ENCODE results near the gene TDRD10. TPM values are rescaled to one million over a fixed set of nuclear protein-coding genes. Genes with fewer than 3 reads are reported as not detected.

The TDRD10 gene
- total and polyA plus RNA-seq, 2 of the 8 experiments (the other 6 are each of a cell fraction or from before 2014, with no cell fraction given) = 0.15 to 0.27 TPM

DNA sequence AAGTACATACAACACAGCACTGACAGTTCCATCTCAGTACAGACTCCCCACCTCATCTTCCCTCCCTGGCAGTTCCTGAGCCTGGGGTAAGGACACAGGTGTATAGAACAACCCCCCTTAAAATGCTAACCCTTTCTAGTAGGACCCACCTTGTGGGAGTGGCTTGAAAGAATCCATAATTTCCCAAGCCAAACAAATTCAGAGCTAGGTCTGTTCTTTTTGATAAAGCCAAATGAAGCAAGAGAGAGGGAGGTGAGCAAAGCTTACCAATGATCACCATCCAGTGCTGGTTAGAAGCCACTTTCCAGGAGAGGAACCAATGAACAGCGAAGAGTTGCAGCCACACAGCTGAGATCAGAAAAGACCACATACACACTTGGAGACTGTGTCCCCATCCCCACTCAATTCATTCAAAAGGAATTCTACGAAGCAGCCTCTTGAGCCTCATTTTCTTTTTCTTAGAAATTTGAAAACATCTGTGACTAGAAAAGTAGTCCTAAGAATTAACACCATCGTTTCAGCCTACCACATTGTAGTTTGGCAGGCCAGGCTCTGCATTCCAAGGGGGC, 47.3 kb downstream of the TDRD10 start:
- H2BK12ac ChIP-seq (ENCODE audit: low read depth, low read length) = no peak overlapping the region
- no peak overlapping the region for H2BK5ac ChIP-seq (ENCODE audit: low read depth, low read length)
- WGBS, 2 experiments (ENCODE audit: extremely low coverage in 1 of 2, insufficient coverage in 1 of 2, insufficient read length in 1 of 2, insufficient replicate concordance in 2 of 2, low coverage in 1 of 2, low lambda C conversion rate in 2 of 2, missing lambda C conversion rate in 1 of 2) = 84% methylated on average over 3 of the region's 3 CpGs; no CpG with 5 or more reads in 1 of the 2 experiments
- no peak overlapping the region for H3K56ac ChIP-seq (replicated peaks; ENCODE audit: insufficient read length, low read depth, low read length)
- H3K27ac ChIP-seq (ENCODE audit: low read depth, low read length) = no peak overlapping the region
- CTCF ChIA-PET (ENCODE audit: partially characterized antibody) = interaction anchor here (1.0 to 5.7 kb wide), 3 partner anchors 15 to 68 kb away, joined by 3 to 117 read pairs (median 7); no protein-coding TSS in a partner anchor
- no peaks in the 10 kb centered on the region for H3K23me2 ChIP-seq (ENCODE audit: low read depth, low read length)
- H3K4ac ChIP-seq (replicated peaks; ENCODE audit: insufficient read length, low read depth, low read length) = no peak overlapping the region
- H3K9ac ChIP-seq (replicated peaks in 1 of 4; ENCODE audit: extremely low read depth in 1 of 4, low read depth in 3 of 4, low read length in 3 of 4) = no peak overlapping the region
- peaks cover 2 to 14% of the 10 kb centered on the region in 2 experiments for H4K20me1 ChIP-seq (replicated peaks in 1 of 2; ENCODE audit: control insufficient read depth in 1 of 2, insufficient read depth in 2 of 2, low read length in 2 of 2)
- peaks cover 26 to 57% (median 44%) of the 10 kb centered on the region in 4 experiments for H3K36me3 ChIP-seq (ENCODE audit: control insufficient read depth in 2 of 4, insufficient read depth in 4 of 4, low read length in 3 of 4)
- FAIRE-seq (no peak), DNase-seq (ENCODE audit: low read depth in 1 of 2, low spot score in 2 of 2) (no peak)
- no peaks in the 10 kb centered on the region for H3K79me2 ChIP-seq (ENCODE audit: control insufficient read depth in 1 of 2, insufficient read depth in 2 of 2, low read length in 2 of 2)
- H2BK20ac ChIP-seq (ENCODE audit: low read length) = no peak overlapping the region
- no peak overlapping the region for H3K4me3 ChIP-seq (ENCODE audit: extremely low read depth in 1 of 4, insufficient read depth in 2 of 4, low read depth in 3 of 4, low read length in 4 of 4)
- no peak overlapping the region for H2BK120ac ChIP-seq (replicated peaks; ENCODE audit: low read depth, low read length)
- H4K8ac ChIP-seq (ENCODE audit: extremely low read depth, insufficient read depth, low read length) = no peak overlapping the region; the same call in 1 of the 2 replicates
- no peak overlapping the region for H2AK5ac ChIP-seq (ENCODE audit: low read depth, low read length)
- no peak overlapping the region for H4K91ac ChIP-seq (replicated peaks; ENCODE audit: insufficient read length, low read length)
- no peak overlapping the region for H2BK15ac ChIP-seq (ENCODE audit: low read length)
- POLR2A ChIA-PET (ENCODE audit: partially characterized antibody) = interaction anchor here (0.6 to 0.9 kb wide), 3 partner anchors 16 to 55 kb away, joined by 3 read pairs; no protein-coding TSS in a partner anchor
- no peaks in the 10 kb centered on the region for H3K4me1 ChIP-seq (replicated peaks in 1 of 4; ENCODE audit: control insufficient read depth in 3 of 4, insufficient read depth in 4 of 4, low read length in 3 of 4)
- H3K79me1 ChIP-seq (ENCODE audit: low read depth, low read length) = no peaks in the 10 kb centered on the region; the same call in 1 of the 2 replicates
- no peak overlapping the region for H4K5ac ChIP-seq (ENCODE audit: insufficient read length, low read depth, low read length)
- no peak overlapping the region for H3K14ac ChIP-seq (ENCODE audit: insufficient read length)
- H3K27me3 ChIP-seq (replicated peaks in 1 of 4; ENCODE audit: control insufficient read depth in 3 of 4, extremely low read depth in 1 of 4, insufficient read depth in 3 of 4, low read length in 3 of 4) = no peaks in the 10 kb centered on the region
- H3K18ac ChIP-seq (ENCODE audit: extremely low read depth, low read length) = no peak overlapping the region
- H3K23ac ChIP-seq (ENCODE audit: insufficient read length) = no peak overlapping the region
- no peak overlapping the region for H2AFZ ChIP-seq (ENCODE audit: low read length)
- TF ChIP-seq SIRT6 (IDR thresholded peaks at IDR 0.05; ENCODE audit: low read length) = no peak
- no peak for TF ChIP-seq SP1 (IDR thresholded peaks at IDR 0.05; ENCODE audit: low read depth, low read length)
- no peak overlapping the region for H3K4me2 ChIP-seq (ENCODE audit: insufficient read depth in 1 of 2, low read depth in 2 of 2, low read length in 2 of 2)
- no peaks in the 10 kb centered on the region for H3K9me3 ChIP-seq (ENCODE audit: insufficient read depth in 2 of 2, low read depth in 1 of 2, low read length in 1 of 2)

All from H1 (cell line).